ENCODE data around the gene C2orf69. TPM values are rescaled to one million over a fixed set of nuclear protein-coding genes. Genes with fewer than 3 reads are reported as not detected.

C2orf69 gene
- total RNA-seq, 2 experiments from 2014 or later = 17.9 to 18.9 TPM

Other genes starting within 250 kb of the C2orf69 start
- gene FTCDNL1, start 60.1 kb upstream of the C2orf69 start, total RNA-seq = 1 to 10 TPM; 2.9 to 3.3 TPM
- 1 to 10 TPM; 8.9 to 9.8 TPM for gene TYW5, start 44.2 kb downstream of the C2orf69 start, total RNA-seq
- gene MAIP1, start 44.3 kb downstream of the C2orf69 start, total RNA-seq = 10 to 100 TPM; 26.0 to 29.3 TPM

Measured in activated CD4-positive, alpha-beta memory T cell treated with anti-CD3 and anti-CD28 coated beads for 36 hours (primary cell).